Activated CD4-positive, alpha-beta T cell treated with anti-CD3 and anti-CD28 coated beads, Interleukin-2, amount 10 ng/mL, durations not matched to agents 7 days and 5 days (primary cell): ENCODE measurements around the gene PMVK. TPM values are rescaled to one million over a fixed set of nuclear protein-coding genes. Genes with fewer than 3 reads are reported as not detected.

Experiments
- CTCF ChIA-PET: fragments of 350-600 bp; sonication (Branson Sonifier 250); formaldehyde crosslinking; loops from one replicate; lab custom pipeline; 2021; ENCODE audit warnings: antibody characterized with exemption; lab: Charles Lee
- POLR2A ChIA-PET: fragments of 350-600 bp; sonication (Branson Sonifier 250); formaldehyde crosslinking; loops from one replicate; lab custom pipeline; 2021; ENCODE audit warnings: antibody characterized with exemption; lab: Charles Lee
- DNase-seq: peaks from one replicate; pipeline ENCODE4 v3.0.0-alpha.2; 2020
- H3K27ac Mint-ChIP-seq: one replicate; pipeline ENCODE4 v1.8.0; 2021; ENCODE audit warnings: mild to moderate bottlenecking, moderate library complexity, mixed read lengths
- H3K27me3 Mint-ChIP-seq: one replicate; pipeline ENCODE4 v1.8.0; 2021; ENCODE audit warnings: mixed read lengths
- H3K36me3 Mint-ChIP-seq: one replicate; pipeline ENCODE4 v1.8.0; 2021; ENCODE audit warnings: low read depth, mixed read lengths
- H3K4me1 Mint-ChIP-seq: one replicate; pipeline ENCODE4 v1.8.0; 2021; ENCODE audit warnings: mixed read lengths
- H3K4me3 Mint-ChIP-seq: one replicate; pipeline ENCODE4 v1.8.0; 2021; ENCODE audit warnings: mild to moderate bottlenecking, moderate library complexity, mixed read lengths
- H3K9me3 Mint-ChIP-seq: one replicate; pipeline ENCODE4 v1.8.0; 2021; ENCODE audit warnings: mixed read lengths
- total RNA-seq, 2 experiments: library from RNA; stranded (reverse); gene quantifications; one replicate each; pipeline ENCODE4 v1.2.3, GENCODE V29; 2021

The PMVK gene
- total RNA-seq, 2 experiments from 2014 or later: 25.7 to 40.2 TPM

DNA sequence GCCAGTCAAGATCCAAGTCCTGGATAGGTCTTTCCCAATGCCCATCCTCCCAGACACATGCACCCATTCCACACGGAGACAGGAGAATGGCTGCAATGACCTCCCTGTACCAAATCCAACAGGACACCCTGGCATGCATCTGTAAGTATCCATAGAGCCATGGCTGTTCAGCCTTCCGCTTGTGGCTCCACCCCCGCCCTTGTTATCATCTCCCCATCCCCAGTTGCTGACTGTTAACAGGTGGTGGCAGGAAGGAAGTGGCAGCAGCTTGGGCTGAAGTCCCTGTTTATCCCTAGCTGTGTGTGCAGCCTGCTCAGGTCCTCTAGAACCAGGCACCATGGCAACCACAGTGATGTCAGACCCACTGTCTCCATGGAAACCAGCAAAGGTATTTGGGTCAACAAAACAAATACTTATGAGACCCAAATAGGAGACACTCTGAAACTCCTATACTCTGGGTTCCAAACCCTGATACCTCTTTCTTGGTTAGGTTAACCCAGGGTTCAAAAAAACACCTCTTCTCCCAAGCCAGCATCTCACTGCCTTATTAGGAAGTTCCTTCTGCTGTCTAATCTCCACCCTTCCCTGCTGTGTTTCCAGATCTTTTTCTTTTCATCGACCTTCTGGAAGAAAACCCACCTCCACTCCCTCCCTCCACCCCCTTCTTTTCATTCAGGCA lies 18.7 kb upstream of the PMVK start:
- DNase-seq: peak; percentile 97
- ChIA-PET POLR2A (interaction anchor here (0.6 to 2.3 kb wide), 7 partner anchors 11 to 1034 kb away, joined by 3 to 7 read pairs (median 3); partner anchors contain the start of gene PMVK), CTCF (interaction anchor here (0.5 to 2.6 kb wide), 13 partner anchors 9 to 1371 kb away, joined by 3 to 12 read pairs (median 4); partner anchors contain the start of genes ADAM15, CKS1B and PMVK)
- H3K27me3 Mint-ChIP-seq: no peaks in the 10 kb centered on the region
- H3K36me3 Mint-ChIP-seq: peaks cover 44% of the 10 kb centered on the region
- H3K4me1 Mint-ChIP-seq: peaks cover 86% of the 10 kb centered on the region
- no peaks in the 10 kb centered on the region for H3K9me3 Mint-ChIP-seq
- H3K4me3 Mint-ChIP-seq: peak overlapping the region; percentile 96
- H3K27ac Mint-ChIP-seq: peak overlapping the region; percentile 96

DNA sequence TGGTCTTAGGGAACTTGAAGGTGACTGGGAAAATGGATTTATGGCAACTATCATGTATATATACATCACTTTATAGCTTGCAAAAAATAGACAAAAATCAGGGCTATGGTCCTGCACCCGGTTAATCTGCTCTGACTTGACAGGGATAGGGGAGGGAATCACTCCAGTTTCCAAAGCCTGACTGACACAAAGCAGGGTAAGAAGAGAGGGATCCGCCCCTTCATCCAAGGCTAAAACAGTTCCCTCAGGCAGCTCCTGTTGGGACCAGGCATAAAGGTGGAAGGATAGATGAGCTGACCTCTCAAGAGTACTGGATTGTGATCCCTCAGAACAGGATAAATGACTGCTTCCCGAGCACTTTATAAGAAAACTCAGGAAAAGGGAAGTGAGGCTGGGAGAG lies 18.0 kb upstream of the PMVK start:
- Mint-ChIP-seq H3K4me1 (peaks cover 82% of the 10 kb centered on the region), H3K9me3 (no peaks in the 10 kb centered on the region), H3K27ac (peak overlapping the region; percentile 96), H3K4me3 (peak overlapping the region; percentile 96), H3K36me3 (peaks cover 41% of the 10 kb centered on the region), H3K27me3 (no peaks in the 10 kb centered on the region)
- CTCF ChIA-PET: interaction anchor here (0.5 to 2.6 kb wide), 10 partner anchors 12 to 1372 kb away, joined by 3 to 12 read pairs (median 4); partner anchors contain the start of genes ADAM15 and PMVK
- POLR2A ChIA-PET: interaction anchor here (1.0 to 2.3 kb wide), 5 partner anchors 11 to 62 kb away, joined by 3 to 7 read pairs (median 3); partner anchors contain the start of gene PMVK
- DNase-seq: no peak

DNA sequence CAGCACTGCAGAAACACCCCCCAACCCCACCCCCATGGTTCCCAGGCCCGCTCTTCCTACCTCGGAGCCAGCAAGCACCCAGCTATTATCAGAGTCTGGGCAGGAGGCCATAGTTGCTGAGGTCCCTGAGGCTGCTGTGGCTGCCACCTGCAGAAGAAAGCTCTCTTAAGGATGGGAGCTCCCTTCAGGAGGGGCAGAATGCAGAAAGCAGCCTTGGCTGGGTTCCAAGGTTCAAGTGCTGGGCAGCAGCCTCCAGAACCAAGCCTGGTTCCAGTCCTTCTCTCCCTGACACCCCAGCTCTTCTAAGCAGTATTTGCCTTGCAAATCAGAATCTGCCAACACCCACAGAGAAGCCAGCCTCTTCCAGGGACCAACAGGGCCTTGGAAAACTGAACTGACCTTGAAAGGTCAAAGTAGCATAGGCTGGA lies 17.1 kb upstream of the PMVK start:
- peak overlapping the region; percentile 96 for H3K27ac Mint-ChIP-seq
- H3K36me3 Mint-ChIP-seq: peaks cover 44% of the 10 kb centered on the region
- no peaks in the 10 kb centered on the region for H3K9me3 Mint-ChIP-seq
- DNase-seq: no peak
- H3K4me3 Mint-ChIP-seq: peak overlapping the region; percentile 96
- CTCF ChIA-PET: interaction anchor here (0.9 to 3.5 kb wide), 4 partner anchors 8 to 46 kb away, joined by 3 to 11 read pairs (median 6); partner anchors contain the start of genes FLAD1 and PYGO2
- peaks cover 87% of the 10 kb centered on the region for H3K4me1 Mint-ChIP-seq
- POLR2A ChIA-PET: no interaction called here
- H3K27me3 Mint-ChIP-seq: no peaks in the 10 kb centered on the region

DNA sequence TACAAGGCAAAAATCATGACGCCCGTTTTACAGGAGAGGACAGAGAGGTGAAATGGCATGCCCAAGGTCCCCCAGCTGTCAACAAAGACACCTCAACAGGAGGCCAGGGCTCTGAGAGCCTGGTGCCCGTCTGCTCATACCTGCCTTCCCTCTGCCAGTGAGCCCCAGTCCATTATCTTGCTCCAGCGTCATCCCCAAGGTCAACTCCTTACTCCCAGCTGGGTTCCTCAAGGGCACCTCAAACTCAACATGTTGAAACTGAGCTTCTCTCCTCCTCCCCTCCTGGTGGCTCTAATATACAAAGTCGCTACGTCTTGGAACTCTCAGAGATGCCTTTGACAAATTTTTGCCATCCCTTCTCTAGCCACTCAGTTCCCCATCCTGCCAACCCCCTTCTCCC lies 16.1 kb upstream of the PMVK start:
- ChIA-PET POLR2A (interaction anchor here (1.1 kb wide), 1 partner anchor 30 kb away, joined by 3 read pairs; the partner anchor contains the start of gene FLAD1), CTCF (interaction anchor here (0.6 to 3.5 kb wide), 9 partner anchors 9 to 458 kb away, joined by 3 to 11 read pairs (median 5); partner anchors contain the start of gene PYGO2)
- no peak for DNase-seq
- Mint-ChIP-seq H3K4me3 (peak overlapping the region; percentile 72), H3K9me3 (no peaks in the 10 kb centered on the region), H3K27me3 (no peaks in the 10 kb centered on the region), H3K27ac (peak overlapping the region; percentile 96), H3K4me1 (peaks cover 81% of the 10 kb centered on the region), H3K36me3 (peaks cover 46% of the 10 kb centered on the region)

DNA sequence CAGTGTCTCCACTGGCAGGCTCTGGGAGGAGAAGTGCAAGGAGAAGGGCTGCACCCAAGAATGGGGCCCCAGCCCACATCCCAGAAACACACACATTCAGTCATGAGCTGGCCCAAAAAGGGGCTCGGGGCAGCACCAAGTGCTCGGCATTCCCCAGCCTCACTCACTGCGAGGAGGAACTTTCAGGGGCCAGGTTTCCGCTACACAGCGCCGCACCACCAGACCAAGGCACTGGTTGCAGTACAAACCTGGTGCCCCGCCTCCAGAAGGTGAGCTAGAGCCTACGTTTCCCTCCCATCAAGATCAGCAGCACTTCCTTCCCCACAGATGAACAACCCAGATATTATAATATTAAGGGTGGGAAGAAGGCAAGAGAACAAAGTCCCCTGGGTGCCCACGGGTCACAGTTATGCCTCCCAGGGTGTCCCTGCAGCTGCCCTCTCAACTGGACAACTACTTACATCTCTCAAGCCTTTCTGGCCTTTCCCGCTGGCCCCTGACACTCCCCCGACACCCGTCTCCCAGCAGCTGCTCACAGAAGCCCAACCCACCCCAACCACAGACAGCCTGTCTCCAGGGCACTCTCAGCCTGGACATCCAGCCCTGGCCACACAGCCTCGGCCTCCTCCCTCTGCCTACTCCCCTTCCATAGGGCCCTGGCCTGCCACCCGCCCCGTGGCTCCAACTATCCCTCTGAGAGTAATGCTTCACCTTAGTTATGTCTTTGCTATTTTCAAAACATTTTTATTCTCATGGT lies 15.6 kb upstream of the PMVK start:
- peak overlapping the region; percentile 96 for H3K27ac Mint-ChIP-seq
- POLR2A ChIA-PET: interaction anchor here (1.1 kb wide), 1 partner anchor 31 kb away, joined by 3 read pairs; the partner anchor contains the start of gene FLAD1
- peak overlapping the region; percentile 72 for H3K4me3 Mint-ChIP-seq

DNA sequence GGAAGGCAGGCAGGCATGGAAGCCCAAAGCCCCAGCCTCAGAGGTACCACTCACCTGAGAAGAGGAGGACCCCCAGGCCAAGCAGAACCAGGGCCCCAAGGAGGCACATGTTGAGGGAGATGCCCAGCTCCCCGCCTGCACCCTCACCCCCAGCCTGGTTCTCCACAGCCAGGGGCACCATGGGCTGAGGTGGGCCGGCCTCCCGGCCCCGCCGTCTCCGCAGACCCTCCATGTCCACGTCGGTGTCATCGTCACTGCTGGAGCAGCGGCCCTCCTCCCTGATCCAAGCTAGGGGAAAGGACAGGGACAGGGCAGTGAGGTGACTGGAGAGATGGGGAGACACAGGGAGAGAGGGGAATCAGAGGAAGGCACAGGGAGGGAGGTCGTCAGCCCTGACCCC lies 11.6 kb upstream of the PMVK start:
- CTCF ChIA-PET: interaction anchor here (0.7 to 1.5 kb wide), 3 partner anchors 11 to 96 kb away, joined by 3 to 4 read pairs (median 3); partner anchors contain the start of genes PMVK and PYGO2
- no peak for DNase-seq
- H3K27ac Mint-ChIP-seq: no peak overlapping the region
- peaks cover 42% of the 10 kb centered on the region for H3K36me3 Mint-ChIP-seq
- no peaks in the 10 kb centered on the region for H3K9me3 Mint-ChIP-seq
- H3K4me3 Mint-ChIP-seq: no peak overlapping the region
- H3K27me3 Mint-ChIP-seq: no peaks in the 10 kb centered on the region
- H3K4me1 Mint-ChIP-seq: peaks cover 52% of the 10 kb centered on the region
- POLR2A ChIA-PET: no interaction called here

More for the DNA sequence above, 15.6 kb upstream of the PMVK start:
- Mint-ChIP-seq H3K27me3 (no peaks in the 10 kb centered on the region), H3K9me3 (no peaks in the 10 kb centered on the region), H3K4me1 (peaks cover 75% of the 10 kb centered on the region), H3K36me3 (peaks cover 48% of the 10 kb centered on the region)
- CTCF ChIA-PET: interaction anchor here (0.6 to 3.5 kb wide), 9 partner anchors 10 to 458 kb away, joined by 3 to 11 read pairs (median 5); partner anchors contain the start of gene PYGO2
- DNase-seq: peak; percentile 71

DNA sequence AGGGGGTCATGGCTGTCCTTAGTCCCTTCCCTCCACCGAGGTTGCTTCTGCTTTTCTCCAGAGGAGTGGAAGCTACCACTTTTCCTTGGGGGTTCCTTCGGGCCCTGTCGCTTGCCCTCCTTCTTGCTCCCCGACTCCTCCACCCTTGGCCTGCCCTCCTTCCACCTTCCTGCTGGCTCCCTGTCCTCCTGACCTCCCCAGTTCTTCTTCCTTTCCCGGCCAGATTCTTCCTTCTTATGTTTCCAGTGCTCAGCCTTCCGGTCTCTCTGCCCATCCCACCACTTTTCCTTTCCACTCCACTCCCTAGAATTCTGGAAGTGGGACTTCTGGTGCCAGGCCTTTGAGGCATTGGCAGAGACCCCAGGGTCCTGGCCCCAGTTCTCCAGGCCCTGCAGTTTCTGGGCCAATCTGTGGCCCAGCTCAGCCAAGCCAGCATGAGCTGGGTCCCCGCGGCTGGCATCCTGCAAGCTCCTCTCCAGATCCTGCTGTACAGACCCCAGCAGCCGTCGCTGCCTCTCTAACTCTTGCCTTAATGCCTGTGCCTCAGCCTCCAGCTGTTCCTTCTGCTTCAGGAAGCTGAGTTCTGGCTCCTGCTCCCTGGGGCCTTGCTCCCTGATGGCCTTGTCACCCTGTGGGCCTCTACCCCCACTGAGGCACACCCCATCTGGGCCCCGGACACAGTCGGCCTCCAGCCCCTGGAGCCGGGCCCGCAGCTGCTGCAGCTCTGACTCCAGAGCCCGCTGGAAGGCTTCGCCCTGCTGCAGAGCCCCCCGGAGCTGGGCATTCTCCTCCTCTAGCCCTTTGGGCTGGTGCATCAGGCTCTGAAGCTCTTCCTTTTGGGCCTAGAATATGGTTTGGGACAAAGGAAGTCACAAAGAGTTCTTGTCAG lies 9.7 kb upstream of the PMVK start:
- peak overlapping the region; percentile 41 for H3K27ac Mint-ChIP-seq
- peaks cover 34% of the 10 kb centered on the region for H3K36me3 Mint-ChIP-seq
- peaks cover 52% of the 10 kb centered on the region for H3K4me1 Mint-ChIP-seq
- no peak overlapping the region for H3K4me3 Mint-ChIP-seq
- DNase-seq: no peak
- H3K27me3 Mint-ChIP-seq: no peaks in the 10 kb centered on the region
- H3K9me3 Mint-ChIP-seq: no peaks in the 10 kb centered on the region
- POLR2A ChIA-PET: interaction anchor here (0.5 kb wide), 1 partner anchor 39 kb away, joined by 3 read pairs; no protein-coding TSS in a partner anchor
- CTCF ChIA-PET: interaction anchor here (0.5 to 1.4 kb wide), 4 partner anchors 9 to 332 kb away, joined by 3 to 6 read pairs (median 3); partner anchors contain the start of gene PMVK

DNA sequence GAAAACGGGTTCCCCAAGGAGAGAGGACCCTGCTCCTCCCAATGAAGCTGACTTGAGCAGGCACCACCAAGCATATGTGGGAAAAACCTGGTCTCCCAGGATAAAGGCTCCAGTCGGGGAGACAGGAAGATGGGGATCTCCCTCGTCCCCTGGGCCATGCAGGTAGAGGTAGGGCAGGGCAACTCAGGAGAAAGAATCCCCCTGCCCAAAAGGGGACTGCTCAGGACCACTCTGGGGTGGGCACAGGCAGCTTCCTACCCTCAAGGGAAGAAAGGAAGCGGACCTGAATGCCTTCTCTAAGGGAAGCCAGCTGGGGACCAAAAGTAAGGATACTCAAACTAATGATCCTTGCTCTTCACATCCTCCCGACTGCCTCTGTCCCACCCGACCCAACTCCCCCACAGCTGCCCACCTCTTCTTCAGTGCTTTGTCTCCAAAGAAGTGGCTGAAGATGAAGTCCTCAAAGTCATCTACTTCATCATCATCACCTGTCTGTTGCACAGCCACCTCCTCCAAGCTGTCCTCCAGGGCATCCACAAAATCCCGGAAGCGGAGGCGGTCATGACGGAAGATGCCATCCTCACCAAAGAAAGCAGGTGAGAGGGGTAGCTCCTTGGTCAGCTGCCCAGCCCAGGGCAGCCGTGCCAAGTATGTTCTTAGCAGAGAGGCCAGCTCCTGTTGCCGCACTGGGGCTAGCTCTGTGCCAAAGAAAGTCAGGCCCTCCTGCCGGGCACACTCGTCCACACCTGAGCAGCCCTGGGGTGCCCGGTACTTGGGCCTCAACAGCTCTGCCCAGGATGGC lies 8.8 kb upstream of the PMVK start:
- Mint-ChIP-seq H3K27me3 (no peaks in the 10 kb centered on the region), H3K4me3 (no peak overlapping the region), H3K9me3 (no peaks in the 10 kb centered on the region), H3K27ac (no peak overlapping the region), H3K4me1 (peaks cover 52% of the 10 kb centered on the region), H3K36me3 (peaks cover 28% of the 10 kb centered on the region)
- no peak for DNase-seq
- ChIA-PET CTCF (interaction anchor here (1.0 to 2.0 kb wide), 7 partner anchors 8 to 385 kb away, joined by 3 to 6 read pairs (median 3); partner anchors contain the start of gene PMVK), POLR2A (interaction anchor here (0.5 kb wide), 1 partner anchor 38 kb away, joined by 3 read pairs; no protein-coding TSS in a partner anchor)

DNA sequence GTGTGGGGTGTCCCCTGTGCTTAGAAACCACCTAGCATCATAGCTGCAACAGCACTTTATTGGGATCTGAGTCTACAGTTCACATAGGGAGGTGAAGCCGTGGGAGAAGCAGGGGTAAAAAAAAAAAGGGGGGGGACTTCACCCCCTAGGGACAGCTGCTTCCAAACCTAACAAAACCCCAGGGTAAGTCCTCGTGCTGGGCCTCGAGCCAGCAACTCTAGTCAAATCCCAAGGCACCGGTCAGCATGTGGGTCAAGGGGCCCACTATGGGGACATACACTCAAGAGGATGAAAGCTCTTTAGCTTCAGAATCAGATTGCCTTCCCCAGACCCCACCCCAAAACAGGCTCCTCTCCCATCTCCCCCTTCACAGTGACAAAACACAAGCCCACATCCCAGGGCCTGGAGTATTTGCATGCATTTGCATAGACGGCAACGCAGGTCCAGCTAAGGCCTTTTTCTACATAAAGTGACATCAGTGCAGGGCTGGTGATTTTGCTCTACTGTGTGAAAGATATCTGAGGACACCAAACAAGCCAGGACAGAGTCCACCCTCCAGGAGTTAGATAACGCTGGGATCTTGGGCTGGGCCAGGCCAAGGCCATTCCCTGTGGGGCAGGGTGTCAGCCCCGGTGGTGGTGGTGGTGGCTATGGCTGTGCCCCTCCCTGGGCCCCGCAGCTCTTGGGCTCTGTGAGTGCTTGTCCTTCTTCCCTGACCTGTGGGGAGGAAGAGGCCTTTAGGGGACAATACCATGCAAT lies 8.1 kb upstream of the PMVK start:
- Mint-ChIP-seq H3K4me1 (peaks cover 56% of the 10 kb centered on the region), H3K9me3 (no peaks in the 10 kb centered on the region), H3K27ac (peak overlapping the region; percentile 38), H3K4me3 (no peak overlapping the region), H3K36me3 (peaks cover 28% of the 10 kb centered on the region), H3K27me3 (no peaks in the 10 kb centered on the region)
- ChIA-PET CTCF (interaction anchor here (0.5 to 2.0 kb wide), 16 partner anchors 62 to 648 kb away, joined by 3 to 8 read pairs (median 3); partner anchors contain the start of genes CHRNB2 and KRTCAP2), POLR2A (interaction anchor here (1.6 kb wide), 1 partner anchor 11 kb away, joined by 7 read pairs; the partner anchor contains the start of gene PBXIP1)
- DNase-seq: no peak
